Measurements from ENCODE around the gene RGS6.
A peak's percentile ranks its signal among the peaks of the same experiment; 100 is the strongest.

The RGS6 gene

GRCh38 chr14:71942904-71943694 lies 10.9 kb downstream of the RGS6 start:
- H3K9ac ChIP-seq (ENCODE audit: low read length), result no peak overlapping the region
- DNase-seq, result no peak
- WGBS (ENCODE audit: extremely low coverage, insufficient coverage, insufficient read length), result no CpG with 5 or more reads among the region's 4 CpGs
- H3K79me2 ChIP-seq (ENCODE audit: control insufficient read depth, insufficient read depth, low read length, poor library complexity), result no peaks in the 10 kb centered on the region
- no peak overlapping the region for H3K14ac ChIP-seq (ENCODE audit: low read length)
- no peak overlapping the region for H3K4ac ChIP-seq (ENCODE audit: low read depth, low read length)
- H3K18ac ChIP-seq (ENCODE audit: low read length), result no peak overlapping the region
- H4K8ac ChIP-seq (ENCODE audit: low read depth, low read length), result no peak overlapping the region
- no peak overlapping the region for H2BK12ac ChIP-seq (ENCODE audit: low read length)
- no peak overlapping the region for H4K12ac ChIP-seq (ENCODE audit: low read depth, low read length)
- no peaks in the 10 kb centered on the region for H3K27me3 ChIP-seq (ENCODE audit: insufficient read depth, low read length)
- H2BK120ac ChIP-seq (ENCODE audit: insufficient read depth, low read length, poor library complexity), result no peak overlapping the region
- H2AK5ac ChIP-seq (ENCODE audit: low read length), result no peak overlapping the region
- H3K4me1 ChIP-seq (ENCODE audit: control insufficient read depth in 1 of 2, insufficient read depth in 2 of 2, low read length in 2 of 2), result no peaks in the 10 kb centered on the region
- H3K9me3 ChIP-seq (ENCODE audit: insufficient read depth, low read depth, low read length), result no peaks in the 10 kb centered on the region
- no peaks in the 10 kb centered on the region for H3K79me1 ChIP-seq (ENCODE audit: low read length)
- H3K27ac ChIP-seq (ENCODE audit: low read depth, low read length), result no peak overlapping the region
- H3K23ac ChIP-seq (ENCODE audit: low read length), result no peak overlapping the region
- no peak overlapping the region for H3K4me3 ChIP-seq (ENCODE audit: low read depth, low read length)
- no peak overlapping the region for H3K4me2 ChIP-seq (ENCODE audit: low read length)
- H3K36me3 ChIP-seq (ENCODE audit: control insufficient read depth in 1 of 2, insufficient read depth in 2 of 2, low read length in 2 of 2), result no peaks in the 10 kb centered on the region
- H2AFZ ChIP-seq (ENCODE audit: insufficient read depth, low read length, poor library complexity), result no peak overlapping the region
- H2BK5ac ChIP-seq (ENCODE audit: low read depth, low read length, poor library complexity), result no peak overlapping the region
- H4K91ac ChIP-seq (ENCODE audit: low read depth, low read length), result no peak overlapping the region

- no peak overlapping the region for H3K4me3 ChIP-seq (ENCODE audit: low read depth, low read length)
Measured at GRCh38 chr14:71943695-71944018, 11.4 kb downstream of the RGS6 start.

GRCh38 chr14:71947947-71948500 lies 15.8 kb downstream of the RGS6 start:
- H3K23ac ChIP-seq (ENCODE audit: low read length), result no peak overlapping the region
- no peak overlapping the region for H2BK12ac ChIP-seq (ENCODE audit: low read length)
- H3K4me1 ChIP-seq (ENCODE audit: control insufficient read depth in 1 of 2, insufficient read depth in 2 of 2, low read length in 2 of 2), result no peaks in the 10 kb centered on the region
- H3K14ac ChIP-seq (ENCODE audit: low read length), result no peak overlapping the region
- no peak overlapping the region for H3K4me3 ChIP-seq (ENCODE audit: low read depth, low read length)
- WGBS (ENCODE audit: extremely low coverage, insufficient coverage, insufficient read length), result no CpG with 5 or more reads among the region's 5 CpGs
- no peak overlapping the region for H3K18ac ChIP-seq (ENCODE audit: low read length)
- H2BK5ac ChIP-seq (ENCODE audit: low read depth, low read length, poor library complexity), result no peak overlapping the region
- H2BK120ac ChIP-seq (ENCODE audit: insufficient read depth, low read length, poor library complexity), result no peak overlapping the region
- no peaks in the 10 kb centered on the region for H3K9me3 ChIP-seq (ENCODE audit: insufficient read depth, low read depth, low read length)
- H4K8ac ChIP-seq (ENCODE audit: low read depth, low read length), result no peak overlapping the region
- no peak overlapping the region for H2AK5ac ChIP-seq (ENCODE audit: low read length)
- H3K4me2 ChIP-seq (ENCODE audit: low read length), result no peak overlapping the region
- no peak overlapping the region for H3K27ac ChIP-seq (ENCODE audit: low read depth, low read length)
- no peaks in the 10 kb centered on the region for H3K36me3 ChIP-seq (ENCODE audit: control insufficient read depth in 1 of 2, insufficient read depth in 2 of 2, low read length in 2 of 2)
- no peaks in the 10 kb centered on the region for H3K79me1 ChIP-seq (ENCODE audit: low read length)
- H3K9ac ChIP-seq (ENCODE audit: low read length), result no peak overlapping the region
- no peaks in the 10 kb centered on the region for H3K27me3 ChIP-seq (ENCODE audit: insufficient read depth, low read length)
- no peak overlapping the region for H4K91ac ChIP-seq (ENCODE audit: low read depth, low read length)
- no peak overlapping the region for H2AFZ ChIP-seq (ENCODE audit: insufficient read depth, low read length, poor library complexity)
- H4K12ac ChIP-seq (ENCODE audit: low read depth, low read length), result no peak overlapping the region
- no peaks in the 10 kb centered on the region for H3K79me2 ChIP-seq (ENCODE audit: control insufficient read depth, insufficient read depth, low read length, poor library complexity)
- DNase-seq, result peak; percentile 2 to 76
- no peak overlapping the region for H3K4ac ChIP-seq (ENCODE audit: low read depth, low read length)

More at GRCh38 chr14:71943695-71944018, 11.4 kb downstream of the RGS6 start:
- H3K4ac ChIP-seq (ENCODE audit: low read depth, low read length), result no peak overlapping the region
- H2BK120ac ChIP-seq (ENCODE audit: insufficient read depth, low read length, poor library complexity), result no peak overlapping the region
- no peak overlapping the region for H3K4me2 ChIP-seq (ENCODE audit: low read length)
- H3K18ac ChIP-seq (ENCODE audit: low read length), result no peak overlapping the region
- no CpG with 5 or more reads among the region's 1 CpG for WGBS (ENCODE audit: extremely low coverage, insufficient coverage, insufficient read length)
- no peak overlapping the region for H3K27ac ChIP-seq (ENCODE audit: low read depth, low read length)
- H3K23ac ChIP-seq (ENCODE audit: low read length), result no peak overlapping the region
- H3K9me3 ChIP-seq (ENCODE audit: insufficient read depth, low read depth, low read length), result no peaks in the 10 kb centered on the region
- H3K14ac ChIP-seq (ENCODE audit: low read length), result no peak overlapping the region
- no peaks in the 10 kb centered on the region for H3K79me2 ChIP-seq (ENCODE audit: control insufficient read depth, insufficient read depth, low read length, poor library complexity)
- H4K8ac ChIP-seq (ENCODE audit: low read depth, low read length), result no peak overlapping the region
- H2BK5ac ChIP-seq (ENCODE audit: low read depth, low read length, poor library complexity), result no peak overlapping the region
- no peak overlapping the region for H2BK12ac ChIP-seq (ENCODE audit: low read length)
- no peak for DNase-seq
- H3K36me3 ChIP-seq (ENCODE audit: control insufficient read depth in 1 of 2, insufficient read depth in 2 of 2, low read length in 2 of 2), result no peaks in the 10 kb centered on the region
- H3K4me1 ChIP-seq (ENCODE audit: control insufficient read depth in 1 of 2, insufficient read depth in 2 of 2, low read length in 2 of 2), result no peaks in the 10 kb centered on the region
- H3K79me1 ChIP-seq (ENCODE audit: low read length), result no peaks in the 10 kb centered on the region
- H2AFZ ChIP-seq (ENCODE audit: insufficient read depth, low read length, poor library complexity), result no peak overlapping the region
- H2AK5ac ChIP-seq (ENCODE audit: low read length), result no peak overlapping the region
- no peak overlapping the region for H4K91ac ChIP-seq (ENCODE audit: low read depth, low read length)
- no peak overlapping the region for H4K12ac ChIP-seq (ENCODE audit: low read depth, low read length)
- no peaks in the 10 kb centered on the region for H3K27me3 ChIP-seq (ENCODE audit: insufficient read depth, low read length)
- H3K9ac ChIP-seq (ENCODE audit: low read length), result no peak overlapping the region

DNA sequence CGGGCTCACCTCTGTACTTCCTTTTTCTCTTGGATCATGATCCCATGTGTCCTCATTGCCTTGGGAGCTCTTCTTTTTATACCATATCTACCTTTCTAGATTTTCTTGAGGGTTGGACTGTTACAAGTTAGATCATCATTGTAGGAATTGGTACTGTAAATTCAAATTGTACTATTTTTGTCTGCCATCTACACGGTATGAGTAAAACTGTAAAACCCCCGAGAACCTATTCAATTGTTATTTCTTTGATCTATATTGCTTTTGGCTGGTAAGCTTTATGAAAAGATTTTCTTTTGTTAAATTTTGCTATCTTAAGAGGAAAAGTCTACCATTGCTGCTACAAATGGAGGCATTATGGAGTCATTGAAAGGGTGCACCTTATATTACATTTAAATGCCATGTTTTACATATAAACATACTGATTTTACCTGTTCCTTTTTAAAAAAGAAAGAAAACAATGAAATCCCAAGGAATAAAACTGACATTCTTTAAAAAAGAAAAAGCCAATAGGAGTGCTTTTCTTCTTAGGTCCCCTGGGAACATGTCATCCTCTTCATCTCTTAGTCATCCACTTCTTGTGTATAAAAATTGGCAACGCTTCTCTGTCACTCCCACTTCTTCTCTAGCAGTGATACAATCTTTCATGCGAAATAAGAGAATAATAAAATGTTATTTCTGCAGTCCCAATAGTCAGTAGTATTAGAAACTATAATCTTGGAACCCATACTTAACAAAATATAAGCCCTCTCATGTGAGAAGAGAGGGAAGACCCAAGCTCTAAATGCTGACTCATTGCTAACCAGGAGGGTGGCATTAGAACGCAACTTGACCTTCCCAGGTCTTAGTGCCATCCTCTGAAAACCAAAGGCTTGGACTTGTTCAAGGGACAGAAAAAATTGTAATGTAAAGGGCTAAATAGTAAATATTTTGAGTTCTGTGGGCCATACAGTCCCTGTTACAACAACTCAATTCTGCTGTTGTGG lies 20.4 kb downstream of the RGS6 start:
- no peak overlapping the region for H3K18ac ChIP-seq (ENCODE audit: low read length)
- H2BK5ac ChIP-seq (ENCODE audit: low read depth, low read length, poor library complexity), result no peak overlapping the region
- WGBS (ENCODE audit: extremely low coverage, insufficient coverage, insufficient read length), result no CpG with 5 or more reads among the region's 6 CpGs
- no peaks in the 10 kb centered on the region for H3K79me2 ChIP-seq (ENCODE audit: control insufficient read depth, insufficient read depth, low read length, poor library complexity)
- no peak overlapping the region for H4K8ac ChIP-seq (ENCODE audit: low read depth, low read length)
- H3K4ac ChIP-seq (ENCODE audit: low read depth, low read length), result no peak overlapping the region
- H4K12ac ChIP-seq (ENCODE audit: low read depth, low read length), result no peak overlapping the region
- H2AFZ ChIP-seq (ENCODE audit: insufficient read depth, low read length, poor library complexity), result no peak overlapping the region
- H3K79me1 ChIP-seq (ENCODE audit: low read length), result no peaks in the 10 kb centered on the region
- H3K4me3 ChIP-seq (ENCODE audit: low read depth, low read length), result no peak overlapping the region
- no peak overlapping the region for H3K4me2 ChIP-seq (ENCODE audit: low read length)
- no peak overlapping the region for H2BK120ac ChIP-seq (ENCODE audit: insufficient read depth, low read length, poor library complexity)
- no peak overlapping the region for H3K14ac ChIP-seq (ENCODE audit: low read length)
- H3K27ac ChIP-seq (ENCODE audit: low read depth, low read length), result no peak overlapping the region
- H3K23ac ChIP-seq (ENCODE audit: low read length), result no peak overlapping the region
- H3K9ac ChIP-seq (ENCODE audit: low read length), result no peak overlapping the region
- DNase-seq, result no peak
- no peaks in the 10 kb centered on the region for H3K27me3 ChIP-seq (ENCODE audit: insufficient read depth, low read length)
- H2BK12ac ChIP-seq (ENCODE audit: low read length), result no peak overlapping the region
- no peaks in the 10 kb centered on the region for H3K9me3 ChIP-seq (ENCODE audit: insufficient read depth, low read depth, low read length)
- no peaks in the 10 kb centered on the region for H3K36me3 ChIP-seq (ENCODE audit: control insufficient read depth in 1 of 2, insufficient read depth in 2 of 2, low read length in 2 of 2)
- no peak overlapping the region for H4K91ac ChIP-seq (ENCODE audit: low read depth, low read length)
- H2AK5ac ChIP-seq (ENCODE audit: low read length), result no peak overlapping the region
- no peaks in the 10 kb centered on the region for H3K4me1 ChIP-seq (ENCODE audit: control insufficient read depth in 1 of 2, insufficient read depth in 2 of 2, low read length in 2 of 2)
